HepG2 (cell line): ENCODE results near the gene ATP2C2. TPM values are rescaled to one million over a fixed set of nuclear protein-coding genes. Genes with fewer than 3 reads are reported as not detected.

Source experiments
- ATAC-seq: fragments of 200-7000 bp; cut with Tn5 transposase; 3 replicates; pipeline ENCODE4 v1.9.1; 2020; ENCODE audit warnings: mild to moderate bottlenecking, moderate library complexity
- BruUV-seq: library from RNA; stranded (reverse); fragments of 400-500 nt; replicated peaks from 2 replicates; lab custom pipeline; 2021; lab: Mats Ljungman, UMichigan
- CTCF ChIA-PET: fragments of 300-600 bp; formaldehyde crosslinking; extraction: SDS; loops from one replicate; lab custom pipeline; 2021; ENCODE audit warnings: low total read pairs, inconsistent platforms, low intra/inter-chr PET ratio; lab: Yijun Ruan, JAX
- POLR2A ChIA-PET: fragments of 350-600 bp; sonication (Branson Sonifier 250); formaldehyde crosslinking; loops from one replicate; lab custom pipeline; 2020; ENCODE audit warnings: antibody characterized with exemption, inconsistent platforms; lab: Yijun Ruan, JAX
- DNase-seq: peaks from one replicate; pipeline ENCODE4 v3.0.0-alpha.2; 2015; ENCODE audit warnings: low spot score
- FAIRE-seq: peaks from 3 replicates; lab custom pipeline; 2011; peaks lifted over from hg19 to GRCh38; lab: Jason Lieb, UNC
- H2AFZ ChIP-seq: one replicate; pipeline ENCODE4 v1.6.1; 2011; ENCODE audit warnings: low read length, inconsistent platforms
- H3K27ac ChIP-seq: fragments of 300-600 bp; 3 replicates; pipeline ENCODE4 v1.8.0; 2011; ENCODE audit warnings: mixed run types, mild to moderate bottlenecking, mixed read lengths, low read length, inconsistent platforms; ENCODE audit not compliant: insufficient read depth; ENCODE audit errors: extremely low read length
- H3K27me3 ChIP-seq, 2 experiments: fragments of 200-600 bp in 1 of 2; 2 replicates in 1 of 2; 3 replicates in 1 of 2; pipeline versions ENCODE4 v1.6.0 to v1.8.0; 2011; ENCODE audit warnings: low read length in 2 of 2, mild to moderate bottlenecking in 2 of 2, moderate library complexity in 2 of 2, inconsistent platforms in 1 of 2; ENCODE audit not compliant: insufficient read depth in 2 of 2, control insufficient read depth in 1 of 2
- H3K36me3 ChIP-seq, 2 experiments: fragments of 200-600 bp in 1 of 2; replicated peaks in 1 of 2; 2 replicates in 1 of 2; 3 replicates in 1 of 2; pipeline versions ENCODE4 v1.5.1 to v1.8.0; 2011; ENCODE audit warnings: low read length in 2 of 2, inconsistent platforms in 1 of 2; ENCODE audit not compliant: insufficient read depth in 2 of 2, control insufficient read depth in 1 of 2
- H3K4me1 ChIP-seq: 2 replicates; pipeline ENCODE4 v1.5.1; 2012; ENCODE audit warnings: low read length, inconsistent platforms; ENCODE audit not compliant: insufficient read depth
- H3K4me2 ChIP-seq: 2 replicates; pipeline ENCODE4 v1.6.0; 2011; ENCODE audit warnings: low read depth, low read length, inconsistent platforms
- H3K4me3 ChIP-seq, 3 experiments: fragments of 200-600 bp in 1 of 3; sonication (generic), shearing (Covaris generic) in 1 of 3; replicated peaks in 1 of 3; 2 replicates each; pipeline ENCODE4 v1.5.1; 2011 to 2016; ENCODE audit warnings: low read length in 3 of 3, inconsistent platforms in 2 of 3, low read depth in 2 of 3, mild to moderate bottlenecking in 2 of 3, control low read depth in 1 of 3, mixed read lengths in 1 of 3; ENCODE audit not compliant: insufficient read depth in 1 of 3
- H3K79me2 ChIP-seq: one replicate; pipeline ENCODE4 v1.6.1; 2011; ENCODE audit warnings: low read length, inconsistent platforms; ENCODE audit not compliant: insufficient read depth
- H3K9ac ChIP-seq: 2 replicates; pipeline ENCODE4 v1.6.0; 2011; ENCODE audit warnings: mild to moderate bottlenecking, low read depth, low read length, inconsistent platforms; ENCODE audit not compliant: insufficient read depth
- H3K9me3 ChIP-seq: 2 replicates; pipeline ENCODE4 v1.5.1; 2012; ENCODE audit warnings: mild to moderate bottlenecking, low read length
- H4K20me1 ChIP-seq: 2 replicates; pipeline ENCODE4 v1.6.0; 2011; ENCODE audit warnings: inconsistent platforms, mild to moderate bottlenecking, low read length, moderate library complexity; ENCODE audit not compliant: insufficient read depth
- ATF5 ChIP-seq: sonication (generic); formaldehyde crosslinking; IDR thresholded peaks from 2 replicates; pipeline ENCODE4 v1.4.0; 2020; ENCODE audit warnings: mild to moderate bottlenecking, low read depth, missing genetic modification reagents
- ATRX ChIP-seq: sonication (generic); formaldehyde crosslinking; IDR thresholded peaks from 2 replicates; pipeline ENCODE4 v1.4.0; 2020; ENCODE audit warnings: missing genetic modification reagents, borderline replicate concordance
- ETV5 ChIP-seq: IDR thresholded peaks from 2 replicates; pipeline ENCODE4 v1.6.1; 2018; ENCODE audit warnings: missing biosample characterization, missing genetic modification reagents, inconsistent platforms, borderline replicate concordance
- KAT7 ChIP-seq: IDR thresholded peaks from 2 replicates; pipeline ENCODE4 v1.6.1; 2018; ENCODE audit warnings: borderline replicate concordance, missing compliant biosample characterization
- NFE2L2 ChIP-seq: fragments of 150-350 bp; IDR thresholded peaks from 2 replicates; pipeline ENCODE4 v1.6.1; 2014; ENCODE audit warnings: low read length
- NFYB ChIP-seq: sonication (generic); formaldehyde crosslinking; IDR thresholded peaks from 2 replicates; pipeline ENCODE4 v1.4.0; 2020; ENCODE audit warnings: missing genetic modification reagents
- NR2F2 ChIP-seq: IDR thresholded peaks from 2 replicates; pipeline ENCODE4 v1.6.1; 2012; ENCODE audit warnings: low read depth, inconsistent platforms, borderline replicate concordance
- NR2F6 ChIP-seq, 2 experiments: IDR thresholded peaks; 2 replicates each; pipeline ENCODE4 v1.6.1; 2016; ENCODE audit warnings: antibody characterized with exemption in 1 of 2, mild to moderate bottlenecking in 1 of 2
- ZNF20 ChIP-seq: sonication (generic); formaldehyde crosslinking; IDR thresholded peaks from 2 replicates; pipeline ENCODE4 v1.4.0; 2020; ENCODE audit warnings: mild to moderate bottlenecking, moderate library complexity, missing genetic modification reagents
- ZNF224 ChIP-seq: sonication (generic); formaldehyde crosslinking; IDR thresholded peaks from 2 replicates; pipeline ENCODE4 v1.5.0; 2020; ENCODE audit warnings: mild to moderate bottlenecking, missing genetic modification reagents
- ZNF644 ChIP-seq: IDR thresholded peaks from 2 replicates; pipeline ENCODE4 v1.6.1; 2016; ENCODE audit warnings: low read depth
- ZNF780A ChIP-seq: sonication (generic); formaldehyde crosslinking; IDR thresholded peaks from 2 replicates; pipeline ENCODE4 v1.8.0; 2022; ENCODE audit warnings: mild to moderate bottlenecking, missing genetic modification reagents, moderate library complexity
- ZNF891 ChIP-seq: sonication (generic); formaldehyde crosslinking; IDR thresholded peaks from 2 replicates; pipeline ENCODE4 v1.5.0; 2020; ENCODE audit warnings: mild to moderate bottlenecking, missing genetic modification reagents
- ZSCAN25 ChIP-seq: sonication (generic); formaldehyde crosslinking; IDR thresholded peaks from 2 replicates; pipeline ENCODE4 v1.8.0; 2022; ENCODE audit warnings: mild to moderate bottlenecking, missing genetic modification reagents
- ZXDC ChIP-seq: sonication (generic); formaldehyde crosslinking; IDR thresholded peaks from 2 replicates; pipeline ENCODE4 v1.5.0; 2020; ENCODE audit warnings: mild to moderate bottlenecking, missing genetic modification reagents
- WGBS: methylation state at CpG from one replicate; pipeline ENCODE4 v1.1.6; 2017; ENCODE audit warnings: low lambda C conversion rate; 5-methylcytosine and 5-hydroxymethylcytosine counted together
- in situ Hi-C: cut with HindIII; loops from 2 replicates; pipeline ENCODE4 v1.10.0; 2017; ENCODE audit warnings: low pct_unique_long_range_greater_than_20kb; ENCODE audit not compliant: extremely low pct_ligation_motif_present
- intact Hi-C: fragments of 100-400 bp; cut with micrococcal nuclease; formaldehyde crosslinking; loops from one replicate; pipeline ENCODE4 v1.10.0; 2022; ENCODE audit not compliant: unreplicated experiment
- polyA plus RNA-seq, 8 experiments: library from polyadenylated mRNA; depleted of rRNA in 3 of 8; stranded (reverse) in 7 of 8; unstranded in 1 of 8; fragments of >200 nt; fragmentation: Illumina TruSeq in 4 of 8; extraction: Trizol in 4 of 8; gene quantifications; 2 replicates each; pipeline versions ENCODE4 v1.2.1 to v1.2.3, GENCODE V29; 2011 to 2016; ENCODE audit warnings: low read depth in 4 of 8, missing spikeins in 1 of 8, mixed read lengths in 1 of 8; ENCODE audit not compliant: insufficient read depth in 1 of 8
- total RNA-seq, 5 experiments: library from RNA; depleted of rRNA; stranded (reverse); fragments of >200 nt; fragmentation: Illumina TruSeq; extraction: Trizol; gene quantifications; 2 replicates each; pipeline ENCODE4 v1.2.3, GENCODE V29; 2016; ENCODE audit warnings: low read depth in 1 of 5
- TF ChIP-seq, protein P1 (sequence below): IDR thresholded peaks from 2 replicates; pipeline ENCODE4 v1.6.1; 2016; ENCODE audit warnings: low read depth, missing genetic modification reagents, missing compliant biosample characterization

Gene ATP2C2
- total and polyA plus RNA-seq, 2 of the 13 experiments (the other 11 are each of a cell fraction or from before 2014, with no cell fraction given), result 0.07 TPM; not detected in 1

- H3K36me3 ChIP-seq, result no peaks in the 10 kb centered on the region; a peak in 1 of 5 replicates
- H3K79me2 ChIP-seq, result no peaks in the 10 kb centered on the region
- 75% methylated on average over 2 of the region's 2 CpGs for WGBS
- intact Hi-C loops, result no loop called here
- no peaks in the 10 kb centered on the region for H3K9me3 ChIP-seq
- no peak overlapping the region for H3K9ac ChIP-seq
- no peak for FAIRE-seq
- H3K27me3 ChIP-seq, result no peaks in the 10 kb centered on the region
- H3K4me3 ChIP-seq, result no peak overlapping the region
- no peak overlapping the region for H2AFZ ChIP-seq
- BruUV-seq, result no TSS peak
- no peaks in the 10 kb centered on the region for H4K20me1 ChIP-seq
- no peak for DNase-seq
- CTCF ChIA-PET, result no interaction called here
- no peak for TF ChIP-seq NR2F2
- TF ChIP-seq ZSCAN25 (CRISPR knock-in tag), result no peak
- no peak for TF ChIP-seq ZNF20 (CRISPR knock-in tag)
- TF ChIP-seq ATRX (CRISPR knock-in tag), result no peak
- TF ChIP-seq NR2F6 (IDR thresholded peaks at IDR 0.05), result no peak
- no peak for TF ChIP-seq NR2F6 (CRISPR knock-in tag; IDR thresholded peaks at IDR 0.05)
- TF ChIP-seq ZXDC (CRISPR knock-in tag), result no peak
- no peak for TF ChIP-seq NFE2L2
- TF ChIP-seq ZNF891 (CRISPR knock-in tag), result no peak
- TF ChIP-seq ZNF224 (CRISPR knock-in tag), result no peak
- TF ChIP-seq ZNF644 (CRISPR knock-in tag), result no peak
- TF ChIP-seq ATF5 (CRISPR knock-in tag), result no peak
- TF ChIP-seq, protein P1, sequence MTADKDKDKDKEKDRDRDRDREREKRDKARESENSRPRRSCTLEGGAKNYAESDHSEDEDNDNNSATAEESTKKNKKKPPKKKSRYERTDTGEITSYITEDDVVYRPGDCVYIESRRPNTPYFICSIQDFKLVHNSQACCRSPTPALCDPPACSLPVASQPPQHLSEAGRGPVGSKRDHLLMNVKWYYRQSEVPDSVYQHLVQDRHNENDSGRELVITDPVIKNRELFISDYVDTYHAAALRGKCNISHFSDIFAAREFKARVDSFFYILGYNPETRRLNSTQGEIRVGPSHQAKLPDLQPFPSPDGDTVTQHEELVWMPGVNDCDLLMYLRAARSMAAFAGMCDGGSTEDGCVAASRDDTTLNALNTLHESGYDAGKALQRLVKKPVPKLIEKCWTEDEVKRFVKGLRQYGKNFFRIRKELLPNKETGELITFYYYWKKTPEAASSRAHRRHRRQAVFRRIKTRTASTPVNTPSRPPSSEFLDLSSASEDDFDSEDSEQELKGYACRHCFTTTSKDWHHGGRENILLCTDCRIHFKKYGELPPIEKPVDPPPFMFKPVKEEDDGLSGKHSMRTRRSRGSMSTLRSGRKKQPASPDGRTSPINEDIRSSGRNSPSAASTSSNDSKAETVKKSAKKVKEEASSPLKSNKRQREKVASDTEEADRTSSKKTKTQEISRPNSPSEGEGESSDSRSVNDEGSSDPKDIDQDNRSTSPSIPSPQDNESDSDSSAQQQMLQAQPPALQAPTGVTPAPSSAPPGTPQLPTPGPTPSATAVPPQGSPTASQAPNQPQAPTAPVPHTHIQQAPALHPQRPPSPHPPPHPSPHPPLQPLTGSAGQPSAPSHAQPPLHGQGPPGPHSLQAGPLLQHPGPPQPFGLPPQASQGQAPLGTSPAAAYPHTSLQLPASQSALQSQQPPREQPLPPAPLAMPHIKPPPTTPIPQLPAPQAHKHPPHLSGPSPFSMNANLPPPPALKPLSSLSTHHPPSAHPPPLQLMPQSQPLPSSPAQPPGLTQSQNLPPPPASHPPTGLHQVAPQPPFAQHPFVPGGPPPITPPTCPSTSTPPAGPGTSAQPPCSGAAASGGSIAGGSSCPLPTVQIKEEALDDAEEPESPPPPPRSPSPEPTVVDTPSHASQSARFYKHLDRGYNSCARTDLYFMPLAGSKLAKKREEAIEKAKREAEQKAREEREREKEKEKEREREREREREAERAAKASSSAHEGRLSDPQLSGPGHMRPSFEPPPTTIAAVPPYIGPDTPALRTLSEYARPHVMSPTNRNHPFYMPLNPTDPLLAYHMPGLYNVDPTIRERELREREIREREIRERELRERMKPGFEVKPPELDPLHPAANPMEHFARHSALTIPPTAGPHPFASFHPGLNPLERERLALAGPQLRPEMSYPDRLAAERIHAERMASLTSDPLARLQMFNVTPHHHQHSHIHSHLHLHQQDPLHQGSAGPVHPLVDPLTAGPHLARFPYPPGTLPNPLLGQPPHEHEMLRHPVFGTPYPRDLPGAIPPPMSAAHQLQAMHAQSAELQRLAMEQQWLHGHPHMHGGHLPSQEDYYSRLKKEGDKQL, result no peak
- TF ChIP-seq NFYB, result no peak
- TF ChIP-seq KAT7 (CRISPR knock-in tag), result no peak
- no peak for TF ChIP-seq ETV5 (CRISPR knock-in tag)
- no peak for TF ChIP-seq ZNF780A (CRISPR knock-in tag)
- TF ChIP-seq, all 625 proteins: peak for 0
- in situ Hi-C loops, result no loop called here
- H3K4me2 ChIP-seq, result no peak overlapping the region
- no peaks in the 10 kb centered on the region for H3K4me1 ChIP-seq
- no peak for ATAC-seq
- no peak overlapping the region for H3K27ac ChIP-seq
- POLR2A ChIA-PET, result no interaction called here
These were observed 91.2 kb downstream of the ATP2C2 start for GRCh38 chr16:84459533-84459894.
